OCI-LY3 (cell line): Measurements from ENCODE around the gene HACD2.

Experiments used
- EZH2phosphoT487 ChIP-seq: fragments of 200-600 bp; shearing (Covaris generic); IDR thresholded peaks from 2 replicates; pipeline ENCODE4 v1.6.1; 2018; ENCODE audit warnings: antibody characterized with exemption, mixed run types, low read depth
- TF ChIP-seq, protein P1 (sequence below): fragments of 200-600, 300-600 bp; sonication (generic); IDR thresholded peaks from 2 replicates; pipeline ENCODE4 v1.5.1; 2014; ENCODE audit warnings: antibody characterized with exemption, low read length, low read depth

DNA sequence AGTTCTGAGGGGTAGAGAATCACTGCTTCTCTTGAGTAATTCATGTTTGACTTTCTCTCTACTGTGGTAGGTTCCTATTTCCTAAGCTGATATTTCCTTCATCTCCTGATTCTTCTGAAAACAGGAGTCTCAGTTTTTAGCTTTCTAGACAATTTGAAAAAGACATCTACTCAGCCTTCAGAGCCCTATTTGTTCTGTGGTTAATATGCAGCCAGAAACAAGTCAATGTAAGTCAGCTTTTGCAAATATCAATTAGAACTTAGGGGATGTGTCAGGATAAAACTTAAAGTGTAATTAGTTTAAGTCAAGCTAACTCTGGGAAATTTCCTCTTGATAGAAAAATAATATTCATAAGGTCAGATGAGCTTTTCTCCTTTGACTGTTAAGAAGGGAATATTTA, 21.7 kb upstream of the HACD2 start:
- TF ChIP-seq, protein P1, sequence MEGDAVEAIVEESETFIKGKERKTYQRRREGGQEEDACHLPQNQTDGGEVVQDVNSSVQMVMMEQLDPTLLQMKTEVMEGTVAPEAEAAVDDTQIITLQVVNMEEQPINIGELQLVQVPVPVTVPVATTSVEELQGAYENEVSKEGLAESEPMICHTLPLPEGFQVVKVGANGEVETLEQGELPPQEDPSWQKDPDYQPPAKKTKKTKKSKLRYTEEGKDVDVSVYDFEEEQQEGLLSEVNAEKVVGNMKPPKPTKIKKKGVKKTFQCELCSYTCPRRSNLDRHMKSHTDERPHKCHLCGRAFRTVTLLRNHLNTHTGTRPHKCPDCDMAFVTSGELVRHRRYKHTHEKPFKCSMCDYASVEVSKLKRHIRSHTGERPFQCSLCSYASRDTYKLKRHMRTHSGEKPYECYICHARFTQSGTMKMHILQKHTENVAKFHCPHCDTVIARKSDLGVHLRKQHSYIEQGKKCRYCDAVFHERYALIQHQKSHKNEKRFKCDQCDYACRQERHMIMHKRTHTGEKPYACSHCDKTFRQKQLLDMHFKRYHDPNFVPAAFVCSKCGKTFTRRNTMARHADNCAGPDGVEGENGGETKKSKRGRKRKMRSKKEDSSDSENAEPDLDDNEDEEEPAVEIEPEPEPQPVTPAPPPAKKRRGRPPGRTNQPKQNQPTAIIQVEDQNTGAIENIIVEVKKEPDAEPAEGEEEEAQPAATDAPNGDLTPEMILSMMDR, result no peak
- TF ChIP-seq EZH2phosphoT487, result no peak
